Measurements from ENCODE around the gene GLI1.

DNA sequence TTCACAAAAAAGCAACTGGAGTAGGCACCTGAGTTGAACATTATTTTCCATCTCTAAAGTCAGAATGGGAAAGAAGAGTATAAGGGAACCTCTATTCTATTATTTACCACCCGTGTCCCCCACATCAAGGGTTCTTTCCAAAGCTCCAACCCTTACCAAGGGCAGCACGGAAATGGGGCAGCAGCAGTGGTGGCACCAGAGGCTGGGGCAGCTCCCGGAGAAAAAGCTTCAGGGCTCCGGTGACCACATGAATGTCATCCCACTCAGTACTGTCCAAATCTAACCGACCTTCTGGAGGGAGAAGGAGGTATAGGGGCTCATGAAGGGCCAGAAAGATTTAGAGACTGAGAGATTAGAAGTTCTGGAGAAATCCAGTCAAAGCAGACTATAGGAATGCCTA is 14.3 kb downstream of the GLI1 start:
- TF ChIP-seq, protein P1, sequence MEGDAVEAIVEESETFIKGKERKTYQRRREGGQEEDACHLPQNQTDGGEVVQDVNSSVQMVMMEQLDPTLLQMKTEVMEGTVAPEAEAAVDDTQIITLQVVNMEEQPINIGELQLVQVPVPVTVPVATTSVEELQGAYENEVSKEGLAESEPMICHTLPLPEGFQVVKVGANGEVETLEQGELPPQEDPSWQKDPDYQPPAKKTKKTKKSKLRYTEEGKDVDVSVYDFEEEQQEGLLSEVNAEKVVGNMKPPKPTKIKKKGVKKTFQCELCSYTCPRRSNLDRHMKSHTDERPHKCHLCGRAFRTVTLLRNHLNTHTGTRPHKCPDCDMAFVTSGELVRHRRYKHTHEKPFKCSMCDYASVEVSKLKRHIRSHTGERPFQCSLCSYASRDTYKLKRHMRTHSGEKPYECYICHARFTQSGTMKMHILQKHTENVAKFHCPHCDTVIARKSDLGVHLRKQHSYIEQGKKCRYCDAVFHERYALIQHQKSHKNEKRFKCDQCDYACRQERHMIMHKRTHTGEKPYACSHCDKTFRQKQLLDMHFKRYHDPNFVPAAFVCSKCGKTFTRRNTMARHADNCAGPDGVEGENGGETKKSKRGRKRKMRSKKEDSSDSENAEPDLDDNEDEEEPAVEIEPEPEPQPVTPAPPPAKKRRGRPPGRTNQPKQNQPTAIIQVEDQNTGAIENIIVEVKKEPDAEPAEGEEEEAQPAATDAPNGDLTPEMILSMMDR (IDR thresholded peaks at IDR 0.05), result no peak
- no peak for TF ChIP-seq POLR2AphosphoS5 (IDR thresholded peaks at IDR 0.05)

Measured in prostate gland (tissue), 2 donors.